H1 (cell line): ENCODE results near the gene SLC23A2. TPM values are rescaled to one million over a fixed set of nuclear protein-coding genes. Genes with fewer than 3 reads are reported as not detected.

ENCODE experiments used
- CTCF ChIA-PET: fragments of 300-600 bp; sonication (Branson Sonifier 250); formaldehyde crosslinking; loops from one replicate; lab custom pipeline; 2021; ENCODE audit not compliant: partially characterized antibody; lab: Charles Lee
- POLR2A ChIA-PET: fragments of 300-600 bp; sonication (Branson Sonifier 250); formaldehyde crosslinking; loops from one replicate; lab custom pipeline; 2021; ENCODE audit warnings: inconsistent platforms; ENCODE audit not compliant: partially characterized antibody; lab: Charles Lee
- DNase-seq, 2 experiments: peaks; one replicate each; pipeline versions ENCODE4 v3.0.0 to v3.0.0-alpha.2; 2010 to 2022; ENCODE audit warnings: low spot score in 2 of 2, low read depth in 1 of 2, mixed read lengths in 1 of 2
- FAIRE-seq: peaks from 2 replicates; lab custom pipeline; 2011; peaks lifted over from hg19 to GRCh38; lab: Jason Lieb, UNC
- H2AFZ ChIP-seq: 2 replicates; pipeline ENCODE4 v1.8.1; 2012; ENCODE audit warnings: low read length, inconsistent platforms
- H2AK5ac ChIP-seq: 2 replicates; pipeline ENCODE4 v1.6.1; 2013; ENCODE audit warnings: low read depth, low read length
- H2BK120ac ChIP-seq: replicated peaks from 2 replicates; pipeline ENCODE3; 2013; ENCODE audit warnings: low read depth, low read length, inconsistent platforms
- H2BK12ac ChIP-seq: 2 replicates; pipeline ENCODE4 v1.6.1; 2013; ENCODE audit warnings: low read depth, low read length
- H2BK15ac ChIP-seq: 2 replicates; pipeline ENCODE4 v1.6.1; 2013; ENCODE audit warnings: low read length
- H2BK20ac ChIP-seq: 2 replicates; pipeline ENCODE4 v1.6.1; 2013; ENCODE audit warnings: low read length
- H2BK5ac ChIP-seq: 2 replicates; pipeline ENCODE4 v1.6.1; 2013; ENCODE audit warnings: low read depth, low read length
- H3K14ac ChIP-seq: 2 replicates; pipeline ENCODE4 v1.6.1; 2013; ENCODE audit warnings: inconsistent platforms; ENCODE audit not compliant: insufficient read length
- H3K18ac ChIP-seq: 2 replicates; pipeline ENCODE4 v1.6.1; 2013; ENCODE audit warnings: low read length; ENCODE audit errors: extremely low read depth
- H3K23ac ChIP-seq: 2 replicates; pipeline ENCODE4 v1.6.1; 2013; ENCODE audit warnings: inconsistent platforms; ENCODE audit not compliant: insufficient read length
- H3K23me2 ChIP-seq: 2 replicates; pipeline ENCODE4 v1.6.1; 2013; ENCODE audit warnings: low read depth, low read length
- H3K27ac ChIP-seq: 2 replicates; pipeline ENCODE4 v1.6.1; 2011; ENCODE audit warnings: low read depth, low read length, inconsistent platforms
- H3K27me3 ChIP-seq, 4 experiments: replicated peaks in 1 of 4; 1 replicate in 1 of 4; 2 replicates in 3 of 4; pipeline versions ENCODE4 v1.6.1 to v1.8.1; 2011 to 2013; ENCODE audit warnings: low read length in 3 of 4, mild to moderate bottlenecking in 3 of 4, inconsistent platforms in 2 of 4, mixed read lengths in 2 of 4, moderate library complexity in 1 of 4; ENCODE audit not compliant: control insufficient read depth in 3 of 4, insufficient read depth in 3 of 4; ENCODE audit errors: extremely low read depth in 1 of 4
- H3K36me3 ChIP-seq, 4 experiments: 2 replicates each; pipeline versions ENCODE4 v1.6.1 to v1.8.1; 2011 to 2013; ENCODE audit warnings: mild to moderate bottlenecking in 4 of 4, low read length in 3 of 4, moderate library complexity in 2 of 4, control low read depth in 1 of 4, inconsistent platforms in 1 of 4; ENCODE audit not compliant: insufficient read depth in 4 of 4, control insufficient read depth in 2 of 4
- H3K4ac ChIP-seq: replicated peaks from 2 replicates; pipeline ENCODE3; 2013; ENCODE audit warnings: low read length, low read depth, mixed read lengths, inconsistent platforms; ENCODE audit not compliant: insufficient read length
- H3K4me1 ChIP-seq, 4 experiments: replicated peaks in 1 of 4; 1 replicate in 1 of 4; 2 replicates in 3 of 4; pipeline versions ENCODE4 v1.6.1 to v1.8.1; 2011 to 2013; ENCODE audit warnings: low read length in 3 of 4, inconsistent platforms in 2 of 4, mixed read lengths in 1 of 4; ENCODE audit not compliant: insufficient read depth in 4 of 4, control insufficient read depth in 3 of 4
- H3K4me2 ChIP-seq, 2 experiments: 2 replicates each; pipeline versions ENCODE4 v1.6.1 to v1.8.1; 2011 to 2013; ENCODE audit warnings: low read depth in 2 of 2, low read length in 2 of 2, control low read depth in 1 of 2, inconsistent platforms in 1 of 2, mild to moderate bottlenecking in 1 of 2; ENCODE audit not compliant: insufficient read depth in 1 of 2
- H3K4me3 ChIP-seq, 4 experiments: fragments of 200-600, 300-600 bp in 1 of 4; sonication (generic), shearing (Covaris generic), sonication (Bioruptor Twin) in 1 of 4; 2 replicates each; pipeline versions ENCODE4 v1.5.1 to v1.8.1; 2011 to 2016; ENCODE audit warnings: low read length in 4 of 4, low read depth in 3 of 4, control low read depth in 2 of 4, inconsistent platforms in 2 of 4, mild to moderate bottlenecking in 2 of 4, mixed read lengths in 1 of 4, moderate library complexity in 1 of 4; ENCODE audit not compliant: insufficient read depth in 2 of 4; ENCODE audit errors: extremely low read depth in 1 of 4
- H3K56ac ChIP-seq: replicated peaks from 2 replicates; pipeline ENCODE3; 2013; ENCODE audit warnings: low read depth, mild to moderate bottlenecking, mixed read lengths, low read length, inconsistent platforms; ENCODE audit not compliant: insufficient read length
- H3K79me1 ChIP-seq: 2 replicates; pipeline ENCODE4 v1.6.1; 2013; ENCODE audit warnings: low read depth, low read length, control low read depth
- H3K79me2 ChIP-seq, 2 experiments: 2 replicates each; pipeline versions ENCODE4 v1.6.1 to v1.8.1; 2012 to 2013; ENCODE audit warnings: low read length in 2 of 2, mild to moderate bottlenecking in 2 of 2, inconsistent platforms in 1 of 2; ENCODE audit not compliant: insufficient read depth in 2 of 2, control insufficient read depth in 1 of 2
- H3K9ac ChIP-seq, 4 experiments: replicated peaks in 1 of 4; 1 replicate in 1 of 4; 2 replicates in 3 of 4; pipeline versions ENCODE4 v1.6.1 to v1.8.1; 2011 to 2013; ENCODE audit warnings: low read depth in 3 of 4, low read length in 3 of 4, control low read depth in 2 of 4, mild to moderate bottlenecking in 2 of 4, moderate library complexity in 2 of 4, inconsistent platforms in 1 of 4; ENCODE audit errors: extremely low read depth in 1 of 4
- H3K9me3 ChIP-seq, 2 experiments: 2 replicates each; pipeline versions ENCODE4 v1.6.1 to v1.8.1; 2012 to 2013; ENCODE audit warnings: mild to moderate bottlenecking in 2 of 2, moderate library complexity in 2 of 2, control low read depth in 1 of 2, inconsistent platforms in 1 of 2, low read depth in 1 of 2, low read length in 1 of 2, mixed read lengths in 1 of 2; ENCODE audit not compliant: insufficient read depth in 2 of 2
- H4K20me1 ChIP-seq, 2 experiments: replicated peaks in 1 of 2; 2 replicates each; pipeline versions ENCODE3 to v1.8.1; 2011 to 2013; ENCODE audit warnings: inconsistent platforms in 2 of 2, low read length in 2 of 2, mild to moderate bottlenecking in 1 of 2; ENCODE audit not compliant: insufficient read depth in 2 of 2, control insufficient read depth in 1 of 2
- H4K5ac ChIP-seq: 2 replicates; pipeline ENCODE4 v1.6.1; 2013; ENCODE audit warnings: low read length, low read depth, mixed read lengths, inconsistent platforms; ENCODE audit not compliant: insufficient read length
- H4K8ac ChIP-seq: 2 replicates; pipeline ENCODE4 v1.8.0; 2013; ENCODE audit warnings: mild to moderate bottlenecking, moderate library complexity, low read length, inconsistent platforms; ENCODE audit not compliant: insufficient read depth; ENCODE audit errors: extremely low read depth
- H4K91ac ChIP-seq: replicated peaks from 2 replicates; pipeline ENCODE3; 2013; ENCODE audit warnings: low read length, mixed read lengths, inconsistent platforms; ENCODE audit not compliant: insufficient read length
- HDAC6 ChIP-seq: IDR thresholded peaks from one replicate; pipeline ENCODE4 v1.7.1; 2012; ENCODE audit warnings: low read depth, mild to moderate bottlenecking, inconsistent platforms, low read length, moderate library complexity
- WGBS, 2 experiments: shearing (Covaris generic) in 1 of 2; methylation state at CpG; one replicate each; pipeline versions ENCODE4 v1.1.6 to v1.1.7; 2013 to 2015; ENCODE audit warnings: low lambda C conversion rate in 2 of 2, mixed read lengths in 2 of 2, inconsistent platforms in 1 of 2, low coverage in 1 of 2, missing lambda C conversion rate in 1 of 2; ENCODE audit not compliant: insufficient replicate concordance in 2 of 2, insufficient coverage in 1 of 2, insufficient read length in 1 of 2; ENCODE audit errors: extremely low coverage in 1 of 2, missing lambda C conversion rate in 1 of 2; 5-methylcytosine and 5-hydroxymethylcytosine counted together
- polyA plus RNA-seq, 7 experiments: library from polyadenylated mRNA; depleted of rRNA in 3 of 7; stranded (reverse) in 5 of 7; unstranded in 2 of 7; fragments of >200 nt in 5 of 7; fragments of 200-250 nt in 2 of 7; gene quantifications; 1 replicate in 5 of 7; 2 replicates in 1 of 7; 4 replicates in 1 of 7; pipeline versions ENCODE4 v1.2.1 to v1.2.3, GENCODE V29; 2011 to 2013; ENCODE audit warnings: missing spikeins in 2 of 7, mixed read lengths in 2 of 7
- total RNA-seq: library from RNA; stranded (reverse); fragmentation: NEBNext Ultra II Directional; extraction: Animal tissue kit (Norgen Biotek cat#: 25700); gene quantifications from 2 replicates; pipeline ENCODE4 v1.2.1, GENCODE V29; 2021

Gene SLC23A2
- total and polyA plus RNA-seq, 2 of the 8 experiments (the other 6 are each of a cell fraction or from before 2014, with no cell fraction given) = 17.0 to 18.6 TPM

DNA sequence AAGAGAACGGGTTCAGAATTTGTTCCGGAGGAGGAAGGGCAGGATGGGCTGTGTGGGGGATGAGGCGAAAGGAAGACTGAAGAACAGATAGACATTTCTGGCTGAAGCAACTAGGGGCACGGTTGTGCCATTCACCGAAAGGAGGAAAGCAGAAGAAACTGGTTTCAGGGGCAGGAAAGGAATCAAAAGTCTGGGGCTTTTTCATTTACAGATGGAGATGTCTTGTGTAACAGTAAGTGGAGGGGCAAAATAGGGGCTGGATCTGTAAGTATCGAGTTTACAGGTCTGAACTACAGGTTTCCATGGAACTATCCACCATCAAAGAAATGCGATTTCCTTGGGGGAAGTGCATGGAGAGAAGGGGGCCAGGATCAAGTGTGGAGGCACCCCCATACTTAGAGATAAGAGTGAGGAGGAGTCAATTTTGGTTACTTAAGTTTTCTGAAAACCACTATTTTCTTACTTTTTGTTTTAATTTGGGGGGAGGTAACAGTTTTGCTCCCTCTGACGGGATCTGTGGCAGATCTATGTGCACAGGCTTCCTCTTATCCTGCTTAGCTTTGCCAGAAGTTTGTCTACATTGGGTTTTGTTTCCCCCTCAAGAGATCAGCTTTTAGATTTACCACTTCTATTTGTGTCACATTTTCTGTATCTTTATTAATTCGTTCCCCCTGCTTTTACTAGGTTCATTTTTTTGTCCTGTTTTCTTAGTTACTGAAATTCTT is 120.1 kb downstream of the SLC23A2 start:
- FAIRE-seq = no peak
- WGBS, 2 experiments = 90% methylated on average over 9 of the region's 9 CpGs; no CpG with 5 or more reads in 1 of the 2 experiments
- H3K4me2 ChIP-seq = no peak overlapping the region

More for the DNA sequence above, 120.1 kb downstream of the SLC23A2 start:
- Histone ChIP-seq H3K23ac (no peak overlapping the region), H4K91ac (no peak overlapping the region), H3K4me3 (no peak overlapping the region), H4K5ac (no peak overlapping the region), H3K36me3 (no peaks in the 10 kb centered on the region; a peak in 1 of 8 replicates), H3K9me3 (no peaks in the 10 kb centered on the region), H2BK15ac (no peak overlapping the region), H3K79me1 (no peaks in the 10 kb centered on the region), H3K18ac (no peak overlapping the region), H3K9ac (no peak overlapping the region), H4K8ac (no peak overlapping the region), H3K79me2 (no peaks in the 10 kb centered on the region), H3K27ac (no peak overlapping the region), H2BK5ac (no peak overlapping the region), H3K56ac (no peak overlapping the region), H4K20me1 (no peaks in the 10 kb centered on the region), H3K27me3 (no peaks in the 10 kb centered on the region), H2BK20ac (no peak overlapping the region), H3K4me1 (no peaks in the 10 kb centered on the region), H2BK12ac (no peak overlapping the region), H2AK5ac (no peak overlapping the region), H2AFZ (no peak overlapping the region), H3K4ac (no peak overlapping the region), H3K14ac (no peak overlapping the region), H3K23me2 (no peaks in the 10 kb centered on the region), H2BK120ac (no peak overlapping the region)
- no peak for DNase-seq
- ChIA-PET CTCF (interaction anchor here (0.6 to 1.7 kb wide), 2 partner anchors 10 to 24 kb away, joined by 3 to 5 read pairs; no protein-coding TSS in a partner anchor), POLR2A (no interaction called here)
- no peak for TF ChIP-seq HDAC6
